ENCODE data around the gene NFATC3.

Gene NFATC3

DNA sequence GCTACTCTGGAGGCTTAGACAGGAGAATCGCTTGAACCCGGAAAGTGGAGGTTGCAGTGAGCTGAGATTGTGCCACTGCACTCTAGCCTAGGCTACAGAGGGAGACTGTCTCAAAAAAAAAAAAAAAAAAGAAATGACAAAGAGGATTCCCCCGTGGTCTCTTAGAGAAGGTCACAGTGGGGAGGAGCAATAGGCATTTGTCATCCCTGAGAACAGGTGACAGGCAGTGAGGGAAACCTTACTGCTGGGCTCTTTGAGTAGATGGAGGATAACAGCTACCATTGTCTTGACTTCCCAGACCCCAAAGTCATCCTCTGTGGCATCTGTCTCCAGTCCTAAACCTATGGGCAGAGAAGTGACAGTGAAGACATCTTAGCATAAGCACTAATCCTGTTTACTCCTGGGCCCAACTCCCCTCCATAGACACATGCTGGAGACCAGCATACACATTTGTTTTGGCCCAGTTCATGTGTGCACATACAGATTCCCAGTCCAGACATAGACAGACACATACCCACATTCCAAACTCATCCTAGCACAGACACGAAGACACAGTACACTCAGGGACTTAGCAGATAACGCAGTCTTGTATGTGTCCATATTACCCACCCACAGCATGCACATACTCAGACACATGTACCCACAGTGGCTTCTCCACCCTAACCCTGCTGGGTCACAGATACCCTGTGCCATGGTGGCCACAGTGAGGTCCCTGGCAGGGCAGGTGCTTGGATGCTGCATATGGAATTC is 148.1 kb downstream of the NFATC3 start:
- DNase-seq, result no peak

DNA sequence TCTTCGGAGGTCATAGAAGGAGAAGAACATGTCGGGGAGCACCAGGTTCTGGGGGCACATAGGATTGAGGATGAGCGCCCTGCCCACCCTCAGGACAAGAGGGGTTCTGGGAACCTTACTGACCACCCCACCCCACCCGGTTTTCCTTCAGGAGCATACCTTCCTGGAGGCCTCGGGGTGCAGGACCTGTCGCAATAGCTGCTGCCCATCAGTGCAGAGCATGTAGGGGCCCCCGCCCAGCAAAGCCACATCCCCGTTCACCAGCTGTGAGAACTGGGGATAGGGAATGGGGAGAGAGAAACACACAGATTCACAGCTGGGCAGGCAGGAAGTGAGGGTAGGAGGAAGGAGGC is 148.6 kb downstream of the NFATC3 start:
- DNase-seq, result no peak

DNA sequence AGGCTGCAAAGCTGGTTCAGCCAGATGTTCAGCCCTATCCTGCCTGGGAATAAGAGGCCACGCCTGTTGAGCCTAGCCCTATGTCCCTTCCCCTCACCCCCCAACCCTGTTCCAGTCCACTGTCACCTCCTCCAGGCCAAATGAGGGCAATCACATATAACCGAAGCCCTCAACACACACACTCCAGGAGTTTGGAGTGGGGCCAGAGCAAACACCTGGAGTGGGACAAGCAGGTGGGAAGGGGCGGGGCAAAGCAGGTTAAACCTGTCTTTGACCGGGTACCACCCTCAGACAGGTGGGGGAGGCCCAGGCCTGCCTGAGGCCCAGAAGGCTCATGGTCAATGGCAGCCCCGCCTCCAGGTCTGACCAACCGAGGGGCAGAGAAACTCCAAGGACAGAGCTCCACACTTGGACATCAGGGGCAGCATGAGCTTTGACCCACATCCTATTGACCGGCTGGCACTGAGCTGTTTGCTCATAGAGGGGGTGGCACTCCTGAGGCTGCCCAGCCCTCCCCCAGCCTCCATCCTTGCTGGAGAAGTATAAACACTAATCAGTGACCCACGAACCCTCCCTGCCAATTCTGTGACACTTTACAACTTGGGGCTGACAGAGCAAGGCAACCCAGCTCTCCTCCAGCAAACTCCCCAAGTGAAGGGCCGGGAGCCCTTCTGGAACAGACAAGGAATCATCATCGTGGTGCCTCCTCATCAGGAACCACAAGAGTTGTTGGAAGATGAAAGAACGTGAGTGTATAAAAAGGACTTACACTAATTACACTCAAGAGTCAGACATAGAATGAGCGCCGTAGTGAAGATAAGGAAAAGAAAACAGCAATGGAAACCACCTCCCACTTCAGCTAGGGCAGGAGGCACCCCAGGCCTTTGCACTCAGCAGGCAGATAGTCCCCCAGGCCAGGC is 149.3 kb downstream of the NFATC3 start:
- DNase-seq, result peak; percentile 29

DNA sequence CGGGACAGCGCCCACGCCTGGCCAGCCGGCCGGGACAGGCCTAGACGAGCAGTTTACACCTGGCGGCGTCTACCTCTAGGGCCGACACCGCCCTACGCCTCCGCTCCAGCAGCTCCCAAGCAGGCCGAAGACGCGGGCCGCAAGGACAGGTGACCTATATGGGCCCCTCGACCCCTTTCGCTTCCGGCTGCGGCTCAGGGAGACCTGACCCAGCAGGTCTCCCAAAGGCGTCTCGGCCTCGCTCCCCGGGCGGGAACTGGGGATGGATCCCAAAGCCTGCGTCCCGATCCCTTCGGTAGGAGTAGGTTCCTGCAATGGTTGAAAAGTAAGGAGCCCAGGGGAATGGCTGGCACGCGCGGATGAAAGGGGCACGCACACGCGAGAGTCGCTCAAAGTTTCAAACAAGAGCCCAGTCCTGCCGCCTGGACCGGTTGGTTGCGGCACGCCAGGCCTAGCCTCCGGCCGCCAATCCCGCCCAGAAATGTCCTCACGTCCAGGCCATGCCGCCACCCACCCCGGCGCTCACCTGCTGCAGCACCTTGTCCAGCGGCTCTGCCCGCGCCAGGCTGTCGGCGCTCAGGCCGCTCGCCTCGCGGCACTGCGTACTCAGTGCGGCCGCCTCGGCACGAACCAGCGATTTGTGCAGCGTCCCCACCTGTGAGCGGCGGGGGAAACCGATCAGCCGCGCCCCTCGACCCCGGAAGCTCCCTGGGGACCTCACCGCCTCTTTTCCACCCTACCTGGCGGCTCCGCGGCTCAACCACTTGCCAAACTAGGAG is 150.1 kb downstream of the NFATC3 start:
- DNase-seq, result peak; percentile 46

DNA sequence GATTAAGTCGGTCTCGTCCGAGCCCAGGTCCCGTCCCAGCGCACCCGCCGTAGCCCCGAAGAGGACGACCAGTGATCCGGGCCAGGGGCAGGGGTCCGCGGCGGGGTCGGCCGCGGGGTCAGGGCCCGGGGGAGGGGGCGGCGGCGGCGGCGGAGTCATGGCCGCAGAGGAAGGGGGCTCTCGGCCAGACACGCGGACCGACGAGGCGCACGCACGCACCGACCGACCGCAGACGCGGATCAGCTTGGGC is 150.6 kb downstream of the NFATC3 start, which contains the start of gene ESRP2:
TSS of gene ESRP2 (minus strand) at position 241 of the 250 bp plus-strand sequence. CDS start at position 159, 82 bp downstream.
- no peak for DNase-seq

DNA sequence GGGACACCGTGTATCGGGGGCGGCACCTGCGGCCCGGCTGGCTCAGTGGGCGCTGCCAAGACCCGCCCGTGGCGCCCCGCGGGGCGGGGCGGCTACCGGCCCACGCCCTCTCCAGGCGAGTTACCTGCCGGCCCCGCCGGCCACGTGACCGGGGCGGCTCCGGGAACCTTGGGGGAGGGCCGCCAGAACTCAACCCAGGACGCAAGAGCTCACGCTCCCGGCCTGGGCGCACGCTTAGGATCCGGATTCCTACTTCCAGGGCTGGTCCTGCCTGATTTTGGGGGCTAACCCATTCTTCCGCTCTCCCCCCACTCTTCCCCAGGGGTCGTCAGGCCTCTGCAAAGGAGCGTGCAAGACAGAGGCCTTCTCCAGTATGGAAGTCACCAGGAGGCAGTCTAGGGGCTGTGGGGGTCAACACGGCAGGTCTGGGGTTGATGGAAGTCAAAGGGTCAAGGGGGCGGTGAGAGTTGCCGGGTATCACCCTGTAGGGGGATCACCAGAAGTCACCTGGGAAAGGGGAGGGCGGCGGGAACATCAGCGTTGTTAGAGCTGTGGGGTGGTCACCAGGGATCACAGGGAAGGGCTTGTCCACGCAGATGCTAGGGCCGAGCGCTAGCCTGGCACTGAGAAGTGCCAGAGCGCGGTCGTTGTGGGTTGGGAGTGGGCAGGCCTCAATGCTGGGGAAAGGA is 151.1 kb downstream of the NFATC3 start:
- peak; percentile 60 for DNase-seq

DNA sequence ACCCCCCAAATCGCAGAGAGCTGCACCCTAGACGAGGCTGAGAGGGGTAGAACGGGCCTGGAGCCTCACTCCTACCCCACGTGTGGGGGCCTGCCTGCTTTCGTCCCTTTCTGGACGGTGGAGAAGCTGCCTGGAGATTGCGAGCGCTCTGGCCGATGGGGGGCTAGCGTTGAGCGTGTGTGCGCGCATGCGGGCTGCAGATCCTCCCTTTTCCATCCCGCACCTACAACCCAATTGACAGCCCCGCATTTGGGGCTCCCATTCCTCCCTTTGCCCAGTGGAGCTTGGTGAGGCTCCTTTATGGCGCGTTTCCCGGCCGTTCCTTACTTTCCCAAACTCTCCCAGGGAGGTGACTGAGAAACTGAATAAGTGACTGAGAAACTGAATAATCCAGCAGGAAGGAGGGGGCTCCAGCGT is 151.7 kb downstream of the NFATC3 start:
- no peak for DNase-seq

DNA sequence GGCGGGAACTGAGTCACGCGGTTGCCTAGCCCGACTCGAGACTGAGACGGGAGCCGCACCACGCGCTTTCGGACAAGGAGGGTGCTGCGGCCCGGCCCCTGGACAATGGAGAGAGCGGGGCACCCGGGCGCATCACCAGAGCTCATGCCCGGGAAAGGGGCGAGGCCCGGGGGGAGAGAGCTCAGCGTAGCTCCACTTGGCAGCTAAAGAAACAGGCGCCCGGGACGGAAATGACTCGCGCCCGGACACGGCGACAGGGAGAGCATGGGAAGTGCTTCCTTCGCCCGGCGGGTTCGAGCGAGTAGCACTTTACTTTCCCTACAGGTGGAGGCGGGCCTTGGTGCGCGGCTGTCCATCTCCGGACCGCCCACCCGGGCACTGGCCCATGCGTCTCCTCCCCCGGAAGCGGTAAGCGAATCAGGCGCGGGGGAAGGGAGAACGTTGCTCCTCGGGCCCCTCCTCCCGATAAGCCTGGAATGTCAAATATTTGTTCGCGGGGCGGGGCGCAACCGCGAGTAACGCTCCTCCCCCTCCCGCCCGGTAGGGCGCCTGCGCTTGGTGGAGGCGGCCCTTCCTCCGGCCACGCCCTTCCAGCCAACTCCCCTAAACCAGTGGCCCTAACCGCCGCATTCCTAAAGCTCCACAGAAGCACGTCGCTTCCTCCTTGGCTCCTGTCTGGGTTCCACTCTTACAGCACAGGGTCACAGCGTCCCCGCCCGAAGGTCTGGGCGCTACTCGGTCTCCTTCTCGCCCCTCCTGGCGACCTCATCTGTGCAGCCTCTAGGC is 152.3 kb downstream of the NFATC3 start:
- DNase-seq, result peak; percentile 99

DNA sequence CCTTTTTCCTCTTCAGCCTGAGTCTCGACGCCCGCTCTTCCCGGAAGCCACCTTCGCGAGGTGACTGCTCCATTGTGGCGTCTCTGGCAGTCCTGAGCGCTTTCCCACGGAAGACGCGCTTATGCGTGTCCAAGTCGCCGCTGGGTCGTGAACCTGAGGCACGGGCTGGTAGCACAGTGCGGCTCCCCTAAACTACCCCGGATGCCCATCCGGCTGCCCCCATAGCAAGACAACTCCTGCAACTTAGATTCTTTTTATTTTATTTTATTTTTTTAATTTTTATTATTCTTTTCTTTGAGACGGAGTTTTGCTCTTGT is 152.8 kb downstream of the NFATC3 start:
- no peak for DNase-seq

DNA sequence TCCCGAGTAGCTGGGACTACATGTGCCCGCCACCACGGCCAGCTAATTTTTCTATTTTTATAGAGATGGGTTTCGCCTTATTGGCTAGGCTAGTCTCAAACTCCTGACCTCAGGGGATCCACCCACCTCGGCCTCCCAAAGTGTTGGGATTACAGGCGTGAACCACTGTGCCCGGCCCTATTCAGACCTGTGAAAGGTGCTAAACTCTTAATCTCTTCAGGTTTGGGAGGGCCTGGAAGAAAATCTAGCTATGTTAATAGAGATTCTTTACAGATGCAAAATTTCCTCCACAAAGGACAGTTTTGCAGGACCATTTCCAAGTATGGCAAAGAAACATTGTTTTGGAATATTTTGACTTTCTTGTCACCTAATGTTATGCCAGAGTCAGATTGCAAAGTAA is 156.9 kb downstream of the NFATC3 start:
- no peak for DNase-seq

DNA sequence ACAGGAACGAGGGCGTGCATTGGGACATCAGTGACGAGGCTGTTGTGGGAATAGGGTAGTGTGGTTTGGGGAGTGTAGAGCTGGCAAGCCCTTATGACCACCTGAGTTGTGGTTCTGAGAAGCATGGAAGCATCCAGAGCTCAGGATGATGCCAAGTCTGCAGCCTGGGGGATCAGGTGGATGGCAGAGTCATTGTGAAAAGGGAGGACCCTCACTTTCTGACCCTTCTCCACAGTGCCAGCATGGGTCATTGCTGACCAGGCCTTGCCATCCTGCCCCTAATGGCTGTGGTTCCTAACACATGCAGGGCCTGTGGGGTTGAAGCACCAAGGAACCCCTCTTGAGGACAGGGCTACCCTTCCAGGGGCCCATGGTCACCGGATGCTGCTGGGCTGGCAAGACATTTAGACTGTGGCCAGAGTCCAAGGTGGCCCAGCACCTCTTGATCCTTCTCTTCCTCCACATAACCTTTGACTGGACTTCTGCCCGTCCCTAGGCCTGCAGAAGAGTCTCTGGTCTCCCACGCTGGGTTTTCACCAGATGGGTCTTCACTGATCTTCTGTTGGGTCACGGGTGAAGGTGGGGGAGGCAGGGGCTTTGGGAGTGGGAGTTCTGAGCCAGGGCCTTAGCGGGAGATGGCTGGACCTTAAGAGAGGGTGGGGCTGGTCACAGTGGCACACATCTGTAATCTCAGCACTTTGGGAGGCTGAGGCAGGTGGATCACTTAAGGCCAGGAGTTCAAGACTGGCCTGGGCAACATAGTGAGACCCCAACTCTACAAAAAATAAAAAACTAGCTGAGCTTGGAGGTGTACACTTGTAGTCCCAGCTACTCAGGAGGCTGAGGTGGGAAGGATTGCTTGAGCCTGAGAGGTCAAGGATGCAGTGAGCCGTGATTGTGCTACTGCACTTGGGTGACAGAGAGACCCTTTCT is 158.0 kb downstream of the NFATC3 start:
- DNase-seq, result no peak

DNA sequence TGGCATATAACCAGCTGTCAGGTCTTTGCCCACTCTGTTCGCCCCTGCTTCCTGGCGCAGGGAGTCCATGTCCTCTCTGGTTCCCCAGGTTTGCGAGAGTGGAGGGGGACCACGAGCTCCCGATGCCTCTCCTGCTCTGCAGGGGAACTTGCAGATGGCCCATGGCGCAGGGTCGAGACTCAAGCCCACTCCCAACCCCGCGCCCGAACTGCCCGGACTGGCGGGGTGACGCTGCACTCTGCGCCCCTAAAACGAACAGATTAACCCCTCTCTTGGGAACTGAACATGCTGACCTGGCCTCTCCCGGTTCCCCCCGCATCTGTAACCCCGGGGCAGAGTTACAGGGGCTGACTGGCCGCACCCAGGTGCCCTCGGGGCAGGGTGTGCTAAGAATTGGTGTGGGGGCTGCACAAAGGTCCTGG is 159.3 kb downstream of the NFATC3 start:
- DNase-seq, result no peak

DNA sequence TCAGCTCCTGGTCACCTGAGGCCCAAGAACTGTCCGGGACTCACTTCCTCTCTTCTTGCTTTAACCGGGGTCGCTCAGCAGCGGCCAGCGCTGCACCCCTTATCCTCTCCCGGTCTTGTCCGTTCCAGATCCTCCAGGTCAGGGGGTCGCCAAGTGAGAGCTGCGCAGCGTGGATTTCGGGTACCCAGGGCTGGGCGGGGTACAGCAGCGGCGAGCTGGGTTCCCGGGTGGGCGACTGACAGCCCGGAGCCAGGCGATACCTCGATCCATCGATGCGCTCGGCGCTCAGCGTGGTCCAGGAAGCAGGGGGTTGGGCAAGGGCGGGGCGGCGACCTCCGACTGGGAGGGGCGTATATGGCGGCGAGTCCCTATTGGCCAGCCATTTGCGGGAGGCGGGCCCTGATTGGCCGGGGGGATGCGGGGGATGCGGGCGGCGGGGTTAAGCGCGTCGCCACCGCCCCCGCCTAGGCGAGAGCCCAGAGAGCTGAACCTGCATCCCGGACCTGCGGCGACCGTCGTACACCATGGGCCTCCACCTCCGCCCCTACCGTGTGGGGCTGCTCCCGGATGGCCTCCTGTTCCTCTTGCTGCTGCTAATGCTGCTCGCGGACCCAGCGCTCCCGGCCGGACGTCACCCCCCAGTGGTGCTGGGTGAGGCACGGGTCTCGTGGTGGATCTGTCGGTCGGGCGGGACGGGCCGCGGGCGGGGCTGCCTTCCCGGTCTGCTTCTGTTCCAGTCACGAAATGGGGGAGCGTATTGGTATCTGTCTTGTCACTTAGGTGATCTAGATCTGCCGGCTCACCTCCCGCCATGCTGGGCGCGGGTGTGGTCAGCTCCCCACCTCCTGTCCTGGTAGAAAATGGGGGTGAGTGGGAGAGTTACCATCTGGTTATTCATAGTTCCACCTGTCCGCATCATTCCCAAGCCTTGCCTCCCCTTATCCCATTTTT is 160.0 kb downstream of the NFATC3 start, which contains the start of gene PLA2G15:
TSS of gene PLA2G15 (plus strand) at position 471 of the 951 bp plus-strand sequence. CDS start at position 525, 54 bp downstream.
- peak; percentile 97 for DNase-seq

DNA sequence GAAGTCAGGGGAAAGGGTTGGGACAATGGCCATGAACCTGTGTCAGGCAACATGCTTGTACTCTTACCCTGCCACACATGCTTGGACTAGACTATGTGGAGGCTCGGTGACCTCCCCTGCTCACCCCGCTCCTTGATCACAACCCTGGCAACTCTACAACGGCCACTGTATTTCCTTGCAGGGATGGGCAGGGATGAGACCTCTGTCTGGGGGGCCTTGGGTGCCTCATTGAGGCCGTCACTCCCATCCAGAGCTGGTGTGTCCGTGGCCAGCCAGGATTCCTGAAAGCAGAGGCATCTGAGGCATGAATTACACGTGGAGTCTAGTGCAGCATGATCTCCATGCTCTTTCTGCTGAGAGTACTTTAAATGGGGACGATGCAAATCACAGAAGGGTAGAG is 161.0 kb downstream of the NFATC3 start:
- DNase-seq, result no peak

DNA sequence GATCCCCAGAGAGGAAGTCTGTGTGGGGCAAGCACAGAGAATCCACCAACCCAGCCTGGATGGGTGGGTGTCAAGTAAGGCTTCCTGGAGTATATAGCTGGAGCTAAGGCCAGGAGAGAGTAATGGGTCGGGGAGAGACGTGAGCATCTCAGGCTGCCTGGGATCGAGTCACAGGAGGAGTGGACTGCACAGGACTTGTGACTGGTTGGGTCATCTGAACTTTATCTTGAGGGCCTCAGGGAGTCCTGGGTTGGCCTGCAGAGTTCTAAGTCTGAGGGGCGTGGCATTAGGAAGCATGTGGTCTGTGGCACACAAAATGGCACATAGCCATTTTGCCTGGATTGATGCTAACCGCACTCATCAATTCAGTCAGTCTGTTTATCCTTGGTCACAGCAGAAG is 161.5 kb downstream of the NFATC3 start:
- no peak for DNase-seq

DNA sequence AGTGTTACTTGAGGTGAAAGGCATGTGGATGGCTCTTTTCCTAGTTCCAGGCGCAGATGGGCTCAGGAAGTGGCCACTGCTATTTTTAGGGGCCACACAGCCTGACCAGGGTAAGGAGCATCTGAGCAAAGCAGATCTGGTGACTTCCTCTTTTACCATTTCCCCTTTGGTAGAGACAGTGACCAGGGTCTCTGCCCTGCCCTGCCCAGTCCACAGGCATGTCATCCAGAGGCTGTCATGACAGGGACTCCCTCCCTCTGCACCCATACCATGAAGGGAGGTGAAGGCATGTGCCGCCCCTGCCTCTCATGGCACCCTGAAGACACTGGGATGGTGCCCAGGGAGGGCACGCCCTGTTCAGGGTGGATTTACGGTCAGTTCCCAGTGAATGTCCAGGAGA is 162.2 kb downstream of the NFATC3 start:
- DNase-seq, result no peak

DNA sequence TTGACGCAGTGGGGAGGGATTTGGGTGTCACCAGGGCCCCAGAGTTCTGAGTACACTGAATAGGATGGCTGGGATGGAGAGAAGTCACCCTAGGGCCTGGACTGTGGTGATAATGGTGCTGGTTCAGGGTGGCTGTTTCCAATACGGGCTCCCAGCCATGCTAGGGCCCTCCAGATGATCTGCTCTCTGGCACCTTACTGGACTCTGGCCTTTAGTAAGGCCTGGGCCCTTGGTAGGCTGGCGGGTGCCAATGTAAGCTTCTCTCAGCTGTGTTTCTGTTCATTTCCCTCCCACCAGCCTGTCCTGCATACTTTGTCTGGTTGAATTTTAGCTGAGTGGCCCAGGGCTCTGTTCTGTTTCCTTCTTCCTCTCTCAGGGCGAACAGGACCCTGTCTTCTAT is 162.8 kb downstream of the NFATC3 start:
- no peak for DNase-seq

DNA sequence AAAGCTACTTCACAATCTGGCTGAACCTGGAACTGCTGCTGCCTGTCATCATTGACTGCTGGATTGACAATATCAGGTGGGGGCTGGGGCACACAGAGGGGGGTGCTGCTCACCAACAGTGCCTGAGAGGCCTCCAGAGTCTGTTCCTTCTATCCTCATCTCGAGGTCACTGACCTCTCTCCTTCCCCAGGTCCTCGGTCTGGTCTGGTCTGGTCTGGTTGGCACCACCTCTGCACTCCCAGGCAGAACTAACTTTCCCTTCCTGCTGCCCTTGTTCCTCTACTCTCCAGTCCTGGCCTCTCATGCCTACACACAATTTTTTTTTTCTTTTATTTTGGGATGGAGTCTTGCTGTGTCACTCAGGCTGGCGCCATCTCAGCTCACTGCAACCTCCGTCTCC is 164.2 kb downstream of the NFATC3 start:
- DNase-seq, result no peak

DNA sequence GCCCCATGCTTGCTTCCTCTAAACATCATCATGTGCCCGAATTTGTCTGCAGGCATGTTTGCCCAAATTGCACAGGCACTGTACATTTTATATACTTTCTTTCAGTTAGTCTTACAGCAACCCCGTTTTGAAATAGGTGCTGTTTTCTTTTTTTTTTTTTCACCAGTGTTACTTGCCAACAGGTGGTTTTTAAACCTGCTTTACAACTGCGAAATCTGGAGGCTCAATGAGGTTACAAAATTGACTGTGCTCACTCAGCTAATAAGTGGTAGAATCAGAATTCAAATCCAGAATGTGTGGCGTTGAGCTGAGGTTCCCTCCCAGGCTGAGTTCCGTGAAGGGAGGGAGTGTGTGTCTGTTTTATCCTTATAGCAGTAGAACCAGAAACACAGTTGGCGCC is 165.8 kb downstream of the NFATC3 start:
- no peak for DNase-seq

DNA sequence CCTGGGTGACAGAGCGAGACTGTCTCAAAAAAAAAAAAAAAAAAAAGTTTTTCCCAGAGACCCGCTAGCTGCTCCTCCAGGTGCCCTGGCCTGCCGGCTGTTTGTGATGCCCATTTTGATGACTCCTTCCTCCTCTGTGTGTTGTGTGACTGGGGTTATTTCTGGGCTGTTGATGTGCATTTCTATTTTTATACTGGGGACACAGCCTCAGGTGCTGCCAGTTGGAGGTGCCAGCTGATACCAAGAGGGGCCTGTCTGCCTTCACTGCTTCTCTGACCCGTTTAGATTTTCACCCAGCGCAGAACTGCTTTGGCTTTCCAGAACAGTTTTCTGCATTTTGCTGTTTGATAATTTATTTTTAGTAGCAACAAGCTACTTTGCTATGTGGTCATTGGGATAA is 166.7 kb downstream of the NFATC3 start:
- DNase-seq, result no peak

All from eye (tissue), 1 donor.